GM12874 (cell line): ENCODE results near the gene ABHD18.

Experiments used
- TF ChIP-seq, protein P1 (sequence below): IDR thresholded peaks from 2 replicates; pipeline ENCODE4 v1.5.1; 2011; ENCODE audit warnings: low read depth, mild to moderate bottlenecking, control low read depth, low read length, moderate library complexity; ENCODE audit not compliant: insufficient read depth

ABHD18 gene

DNA sequence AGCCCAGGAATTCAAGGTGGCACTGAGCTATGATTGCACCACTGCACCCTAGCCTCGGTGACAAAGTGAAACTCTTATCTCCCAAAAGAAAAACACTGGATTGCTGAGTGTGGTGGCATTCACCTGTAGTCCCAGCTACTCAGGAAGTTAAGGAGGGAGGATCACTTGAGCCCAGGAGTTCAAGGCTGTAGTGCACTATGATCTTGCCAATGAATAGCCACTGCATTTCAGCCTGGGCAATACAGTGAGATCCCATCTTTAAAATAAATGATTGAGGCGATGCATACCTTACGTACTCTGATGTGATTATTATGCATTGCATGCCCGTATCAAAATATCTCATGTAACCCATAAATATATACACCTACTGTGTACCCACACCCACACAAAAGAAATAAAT, 64.7 kb downstream of the ABHD18 start:
- TF ChIP-seq, protein P1, sequence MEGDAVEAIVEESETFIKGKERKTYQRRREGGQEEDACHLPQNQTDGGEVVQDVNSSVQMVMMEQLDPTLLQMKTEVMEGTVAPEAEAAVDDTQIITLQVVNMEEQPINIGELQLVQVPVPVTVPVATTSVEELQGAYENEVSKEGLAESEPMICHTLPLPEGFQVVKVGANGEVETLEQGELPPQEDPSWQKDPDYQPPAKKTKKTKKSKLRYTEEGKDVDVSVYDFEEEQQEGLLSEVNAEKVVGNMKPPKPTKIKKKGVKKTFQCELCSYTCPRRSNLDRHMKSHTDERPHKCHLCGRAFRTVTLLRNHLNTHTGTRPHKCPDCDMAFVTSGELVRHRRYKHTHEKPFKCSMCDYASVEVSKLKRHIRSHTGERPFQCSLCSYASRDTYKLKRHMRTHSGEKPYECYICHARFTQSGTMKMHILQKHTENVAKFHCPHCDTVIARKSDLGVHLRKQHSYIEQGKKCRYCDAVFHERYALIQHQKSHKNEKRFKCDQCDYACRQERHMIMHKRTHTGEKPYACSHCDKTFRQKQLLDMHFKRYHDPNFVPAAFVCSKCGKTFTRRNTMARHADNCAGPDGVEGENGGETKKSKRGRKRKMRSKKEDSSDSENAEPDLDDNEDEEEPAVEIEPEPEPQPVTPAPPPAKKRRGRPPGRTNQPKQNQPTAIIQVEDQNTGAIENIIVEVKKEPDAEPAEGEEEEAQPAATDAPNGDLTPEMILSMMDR, result no peak

DNA sequence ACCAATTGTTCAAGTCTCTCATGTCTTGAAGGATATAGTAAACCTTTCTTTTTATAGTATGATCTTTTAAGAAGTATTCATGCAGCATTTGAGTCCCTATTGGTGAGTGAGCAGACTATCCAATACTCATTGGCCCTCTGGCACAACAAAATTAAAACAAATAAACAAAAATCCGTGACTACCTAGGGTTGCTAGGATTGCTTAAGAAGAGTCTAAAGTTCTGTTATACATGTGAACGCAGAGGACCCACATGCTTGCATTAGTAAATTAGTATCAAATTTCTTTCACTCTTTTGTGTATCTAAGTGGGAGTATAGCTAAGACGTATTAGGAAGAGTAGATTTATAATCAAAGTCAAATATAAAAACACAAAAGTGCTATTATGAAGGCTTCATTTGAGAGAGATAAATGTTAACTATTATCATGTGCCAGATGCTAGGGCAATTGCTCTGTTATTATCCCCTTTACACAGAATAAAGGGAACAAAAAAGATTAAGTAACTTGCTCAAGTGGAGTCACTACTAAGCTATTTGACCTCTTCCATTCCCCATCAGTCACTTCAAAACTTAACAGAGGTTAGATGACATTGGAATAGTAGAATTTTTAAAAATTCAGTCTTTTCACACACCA, 66.7 kb downstream of the ABHD18 start:
- TF ChIP-seq, protein P1, result no peak

DNA sequence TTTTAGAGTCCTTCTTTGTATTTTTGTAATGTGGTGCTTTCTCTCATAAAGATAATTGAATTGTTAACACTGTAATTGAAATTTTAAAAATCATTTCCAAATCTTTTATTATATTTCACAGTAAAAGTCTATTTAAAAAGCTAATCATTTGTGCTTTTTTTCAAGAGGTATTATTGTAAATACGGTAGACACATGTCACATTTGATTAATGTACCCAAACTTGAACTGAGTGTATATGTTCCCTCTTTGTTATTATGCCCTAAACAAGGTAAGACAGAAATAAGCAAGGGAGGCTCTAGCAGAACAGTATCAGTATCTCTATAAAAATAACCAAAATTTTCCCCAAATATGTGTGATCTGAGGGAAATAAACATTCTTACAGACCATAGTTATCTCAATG, 74.4 kb downstream of the ABHD18 start:
- TF ChIP-seq, protein P1, result no peak

DNA sequence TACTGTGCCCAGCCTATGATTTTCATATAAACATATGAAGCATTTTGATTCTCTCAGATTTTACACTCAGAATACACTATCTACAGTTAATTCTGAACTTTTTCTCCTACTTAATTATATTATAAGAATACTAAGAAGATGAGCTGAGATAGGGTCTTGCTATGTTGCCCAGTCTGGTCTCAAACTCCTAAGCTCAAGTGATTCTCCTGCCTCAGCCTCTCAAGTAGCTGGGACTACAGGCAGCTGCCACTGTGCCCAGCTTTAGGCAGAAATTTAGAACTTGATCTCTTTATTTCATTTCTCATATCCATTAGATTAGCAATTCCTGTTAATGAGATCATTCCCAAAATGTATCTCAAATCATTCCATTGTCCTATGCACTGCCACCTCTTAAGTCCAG, 91.2 kb downstream of the ABHD18 start:
- TF ChIP-seq, protein P1, result no peak

DNA sequence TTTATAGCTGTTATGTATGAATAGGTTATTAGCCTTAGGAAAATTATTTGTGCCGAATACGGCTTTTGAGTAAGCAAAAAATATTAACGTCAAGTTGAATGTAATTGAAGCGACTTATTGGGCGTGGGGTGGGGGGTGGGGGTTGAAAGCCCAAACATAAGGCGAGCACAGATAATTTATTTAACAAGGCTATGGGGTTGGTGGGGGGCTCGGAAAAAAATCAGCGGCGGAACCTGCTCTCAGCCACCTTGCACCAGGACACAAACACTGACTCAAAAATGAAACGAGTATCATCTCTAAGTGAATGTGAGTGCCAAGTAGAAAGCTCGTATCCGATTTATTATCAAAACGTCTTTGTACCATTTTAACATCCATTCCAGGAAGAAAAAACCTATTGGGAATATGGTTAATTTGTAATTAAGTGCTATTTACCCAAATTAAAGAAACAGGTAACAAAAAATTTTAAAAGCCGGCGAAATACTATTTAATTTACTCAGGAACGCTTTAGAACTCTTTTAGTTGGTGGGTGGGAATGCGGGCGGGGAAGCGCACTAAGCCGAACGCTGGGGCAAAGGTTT, 95.0 kb downstream of the ABHD18 start:
- TF ChIP-seq, protein P1, result no peak

DNA sequence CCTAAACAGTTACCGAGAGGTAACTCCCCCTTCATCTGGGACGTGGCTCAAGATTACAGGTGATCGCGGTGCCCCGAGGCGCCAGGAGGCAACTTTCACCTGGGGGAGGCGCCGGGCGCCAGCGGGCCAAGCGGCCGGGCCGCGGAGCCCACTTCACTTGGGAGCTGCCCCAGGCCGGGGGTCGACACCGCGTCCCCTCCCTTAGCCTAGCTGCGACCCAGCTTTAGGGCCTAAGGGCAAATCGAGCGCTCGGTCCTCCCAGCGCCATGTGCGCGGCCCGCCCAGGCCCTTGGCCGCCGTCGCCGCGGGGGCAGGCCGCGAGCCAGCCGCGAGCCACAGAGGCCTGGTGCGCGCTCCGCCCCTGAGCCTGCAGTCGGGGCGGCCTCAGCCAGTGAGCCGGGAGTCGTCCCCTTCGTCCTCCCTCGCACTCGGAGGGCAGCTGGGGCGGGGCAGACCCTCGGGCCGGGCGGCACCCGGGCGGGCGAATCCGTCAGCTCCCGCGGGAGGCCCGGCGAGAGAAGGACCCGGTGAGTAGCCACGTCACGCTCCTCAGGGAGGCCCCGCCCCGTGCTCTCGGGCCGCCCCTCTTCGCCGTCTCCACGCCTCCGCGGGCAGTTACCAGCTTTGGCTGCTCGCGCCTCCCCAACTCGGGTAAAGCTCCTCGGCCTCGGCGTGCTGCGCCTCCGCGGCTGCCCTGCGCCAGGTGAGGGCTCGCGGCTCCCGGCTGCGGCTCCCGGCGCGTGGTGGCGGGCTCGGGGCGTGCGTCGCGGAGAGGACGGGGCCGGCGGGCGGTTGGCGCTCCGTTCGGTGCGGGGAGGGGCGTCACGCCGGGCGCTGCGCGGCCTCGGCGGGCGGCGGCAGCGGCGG, 95.7 kb downstream of the ABHD18 start, which contains the start of gene LARP1B:
Gene LARP1B (plus strand): TSS at position 614 of the 867 bp plus-strand sequence. CDS start 13,640 bp downstream, outside the sequence.
- TF ChIP-seq, protein P1, result no peak
